MM.1S (cell line): ENCODE data around the gene ERCC5.

Source experiments
- DNase-seq: peaks from one replicate; pipeline ENCODE4 v3.0.0-alpha.2; 2015
- H2AFZ ChIP-seq: fragments of 300-600 bp; sonication (generic); 2 replicates; pipeline ENCODE4 v1.6.0; 2016; ENCODE audit warnings: antibody characterized with exemption, low read length
- H3F3A ChIP-seq: fragments of 300-600 bp; sonication (generic); 2 replicates; pipeline ENCODE4 v1.6.1; 2016; ENCODE audit warnings: mild to moderate bottlenecking, antibody characterized with exemption, low read length, moderate library complexity, mixed read lengths; ENCODE audit not compliant: insufficient read depth
- H3K27ac ChIP-seq: fragments of 300-600 bp; sonication (generic); 2 replicates; pipeline ENCODE4 v1.5.1; 2016; ENCODE audit warnings: mild to moderate bottlenecking, low read length
- H3K27me3 ChIP-seq: fragments of 300-600 bp; sonication (generic); replicated peaks from 2 replicates; pipeline ENCODE4 v1.6.0; 2016; ENCODE audit warnings: low read length; ENCODE audit not compliant: insufficient read depth
- H3K36me3 ChIP-seq: fragments of 300-600 bp; sonication (generic); replicated peaks from 2 replicates; pipeline ENCODE4 v1.6.1; 2016; ENCODE audit warnings: mild to moderate bottlenecking, low read length, mixed read lengths; ENCODE audit not compliant: insufficient read depth
- H3K4me1 ChIP-seq: fragments of 300-600 bp; sonication (generic); 2 replicates; pipeline ENCODE4 v1.6.1; 2016; ENCODE audit warnings: low read length, mixed read lengths
- H3K4me2 ChIP-seq: fragments of 300-600 bp; sonication (generic); 2 replicates; pipeline ENCODE4 v1.6.0; 2016; ENCODE audit warnings: low read depth, low read length
- H3K4me3 ChIP-seq: fragments of 300-600 bp; sonication (generic); 2 replicates; pipeline ENCODE4 v1.5.1; 2016; ENCODE audit warnings: low read length, mixed read lengths
- H3K79me2 ChIP-seq: fragments of 300-600 bp; sonication (generic); 2 replicates; pipeline ENCODE4 v1.6.1; 2016; ENCODE audit warnings: mixed run types, low read length, mixed read lengths
- H3K9ac ChIP-seq: fragments of 300-600 bp; sonication (generic); 2 replicates; pipeline ENCODE4 v1.6.1; 2016; ENCODE audit warnings: low read length, mixed read lengths
- H3K9me2 ChIP-seq: fragments of 300-600 bp; sonication (generic); replicated peaks from 2 replicates; pipeline ENCODE4 v1.6.1; 2016; ENCODE audit warnings: mild to moderate bottlenecking, low read length, mixed read lengths; ENCODE audit not compliant: insufficient read depth
- H3K9me3 ChIP-seq: fragments of 300-600 bp; sonication (generic); replicated peaks from 2 replicates; pipeline ENCODE4 v1.6.1; 2016; ENCODE audit warnings: mild to moderate bottlenecking, low read length, mixed read lengths; ENCODE audit not compliant: insufficient read depth
- H4K20me1 ChIP-seq: fragments of 300-600 bp; sonication (generic); 2 replicates; pipeline ENCODE4 v1.6.1; 2016; ENCODE audit warnings: mild to moderate bottlenecking, low read length, moderate library complexity, mixed read lengths; ENCODE audit not compliant: insufficient read depth
- CTCF ChIP-seq: fragments of 300-600 bp; sonication (generic); IDR thresholded peaks from 2 replicates; pipeline ENCODE4 v1.5.1; 2016; ENCODE audit warnings: antibody characterized with exemption, low read length, mixed read lengths
- EZH2 ChIP-seq: fragments of 300-600 bp; sonication (generic); optimal IDR thresholded peaks from 2 replicates; pipeline ENCODE3; 2017; ENCODE audit warnings: low read depth, mild to moderate bottlenecking, antibody characterized with exemption, low read length, mixed read lengths
- EZH2phosphoT487 ChIP-seq: fragments of 300-600 bp; sonication (generic); IDR thresholded peaks from 2 replicates; pipeline ENCODE4 v1.6.1; 2018; ENCODE audit warnings: antibody characterized with exemption, low read length

ERCC5 gene

DNA sequence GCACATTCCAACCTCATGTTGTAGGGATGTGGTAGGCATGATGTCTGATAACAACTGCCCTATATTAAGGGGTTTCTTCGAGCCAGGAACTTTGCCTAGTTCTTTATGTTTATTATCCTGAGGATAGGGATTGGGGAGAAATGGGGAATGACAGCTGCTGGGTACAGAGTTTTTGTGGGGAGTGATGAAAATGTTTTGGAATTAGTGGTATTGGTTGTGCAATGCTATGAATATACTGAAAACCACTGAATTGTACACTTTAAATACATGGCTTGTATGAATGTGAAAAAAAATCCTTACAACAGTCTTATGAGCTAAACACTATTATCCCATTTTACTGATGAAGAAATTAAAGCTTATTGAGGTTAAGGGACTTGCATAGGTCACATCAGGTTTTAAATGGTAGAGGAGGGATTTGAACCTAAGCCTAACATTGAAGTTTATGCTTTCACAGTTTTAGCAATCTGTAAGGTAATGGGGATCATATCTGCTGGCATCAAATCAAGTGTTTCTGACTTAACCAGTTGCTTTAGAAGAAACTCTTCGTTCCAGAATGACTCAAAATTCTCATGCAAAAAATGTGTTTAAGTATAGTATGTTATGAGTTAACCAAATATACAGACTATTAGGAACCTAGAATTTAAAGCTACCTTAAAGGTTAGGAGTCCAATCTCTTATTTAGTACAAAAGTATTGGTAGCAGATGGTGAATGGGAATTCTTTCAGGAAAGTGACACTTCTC lies 61.4 kb downstream of the ERCC5 start:
- no peaks in the 10 kb centered on the region for H3K4me1 ChIP-seq
- no peaks in the 10 kb centered on the region for H4K20me1 ChIP-seq
- H3K27ac ChIP-seq, result no peak overlapping the region
- H3K9ac ChIP-seq, result no peak overlapping the region
- H3K79me2 ChIP-seq, result no peaks in the 10 kb centered on the region
- H3F3A ChIP-seq, result no peaks in the 10 kb centered on the region
- H3K9me2 ChIP-seq, result no peaks in the 10 kb centered on the region
- H3K36me3 ChIP-seq, result no peaks in the 10 kb centered on the region
- no peaks in the 10 kb centered on the region for H3K9me3 ChIP-seq
- TF ChIP-seq EZH2phosphoT487 (no peak), EZH2 (no peak), CTCF (no peak)
- H2AFZ ChIP-seq, result no peak overlapping the region
- no peaks in the 10 kb centered on the region for H3K27me3 ChIP-seq
- DNase-seq, result no peak
- H3K4me2 ChIP-seq, result no peak overlapping the region
- no peak overlapping the region for H3K4me3 ChIP-seq

- Histone ChIP-seq H3K36me3 (no peaks in the 10 kb centered on the region), H2AFZ (no peak overlapping the region), H3K9me2 (no peaks in the 10 kb centered on the region), H3K9ac (no peak overlapping the region), H4K20me1 (no peaks in the 10 kb centered on the region), H3K79me2 (no peaks in the 10 kb centered on the region), H3K27me3 (no peaks in the 10 kb centered on the region), H3K4me1 (no peaks in the 10 kb centered on the region), H3K27ac (no peak overlapping the region), H3K4me2 (no peak overlapping the region), H3K9me3 (no peaks in the 10 kb centered on the region), H3F3A (no peaks in the 10 kb centered on the region), H3K4me3 (no peak overlapping the region)
- no peak for TF ChIP-seq EZH2
- no peak for TF ChIP-seq CTCF
- no peak for TF ChIP-seq EZH2phosphoT487
- DNase-seq, result no peak
These were observed 62.2 kb downstream of the ERCC5 start for GRCh38 chr13:102907886-102908515.

DNA sequence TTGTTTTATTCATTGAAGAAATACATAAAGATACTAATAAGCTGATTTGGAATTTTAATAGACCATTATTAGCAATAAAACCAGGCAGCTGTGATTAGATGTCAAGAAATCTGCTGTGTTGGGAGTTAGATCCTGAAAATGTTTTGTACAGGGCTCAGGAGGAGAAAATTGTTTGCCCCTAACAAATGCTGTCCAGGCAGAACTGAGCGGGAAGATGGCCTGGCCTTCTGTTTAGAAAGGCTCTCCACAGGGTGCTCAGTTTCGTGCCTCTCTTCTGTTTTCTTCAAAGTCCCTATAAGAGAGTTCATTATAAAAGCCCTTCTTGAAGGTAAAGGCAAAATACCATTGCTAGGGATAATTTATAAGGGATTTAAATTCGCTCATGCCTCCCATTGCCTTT lies 64.1 kb downstream of the ERCC5 start:
- no peaks in the 10 kb centered on the region for H3K36me3 ChIP-seq
- no peak overlapping the region for H3K4me3 ChIP-seq
- H2AFZ ChIP-seq, result no peak overlapping the region
- no peaks in the 10 kb centered on the region for H3K79me2 ChIP-seq
- no peak overlapping the region for H3K9ac ChIP-seq
- H3K4me2 ChIP-seq, result no peak overlapping the region
- H3K27ac ChIP-seq, result no peak overlapping the region
- H3K9me2 ChIP-seq, result no peaks in the 10 kb centered on the region
- no peaks in the 10 kb centered on the region for H4K20me1 ChIP-seq
- DNase-seq, result no peak
- H3F3A ChIP-seq, result no peaks in the 10 kb centered on the region
- TF ChIP-seq CTCF (no peak), EZH2phosphoT487 (no peak), EZH2 (no peak)
- H3K9me3 ChIP-seq, result no peaks in the 10 kb centered on the region
- no peaks in the 10 kb centered on the region for H3K4me1 ChIP-seq
- no peaks in the 10 kb centered on the region for H3K27me3 ChIP-seq
